Gastrocnemius medialis (tissue), 4 donors: ENCODE measurements around the gene NGEF. TPM values are rescaled to one million over a fixed set of nuclear protein-coding genes. Genes with fewer than 3 reads are reported as not detected.

Source experiments
- ATAC-seq, 2 donors: fragments of 150-250 bp; one replicate each; pipeline ENCODE4 v1.9.1; 2016
- DNase-seq, 2 donors: peaks; one replicate each; pipeline ENCODE4 v3.0.0-alpha.2; 2019
- H3K27ac ChIP-seq, 4 donors: fragments of 200-600 bp; sonication (generic); 1 replicate in 1 of 4; 2 replicates in 3 of 4; pipeline ENCODE4 v1.5.1; 2016 to 2018; ENCODE audit warnings: mild to moderate bottlenecking in 2 of 4, moderate library complexity in 1 of 4
- H3K27me3 ChIP-seq, 3 donors: fragments of 200-600 bp; sonication (generic) in 2 of 3; 1 replicate in 1 of 3; 2 replicates in 2 of 3; pipeline versions ENCODE4 v1.5.1 to v1.6.0; 2016 to 2019; ENCODE audit warnings: mild to moderate bottlenecking in 1 of 3, moderate library complexity in 1 of 3
- H3K36me3 ChIP-seq, 2 donors: fragments of 200-600 bp; sonication (generic) in 1 of 2; one replicate each; pipeline ENCODE4 v1.5.1; 2017 to 2018
- H3K4me1 ChIP-seq, 2 donors: fragments of 200-600 bp; sonication (generic) in 1 of 2; one replicate each; pipeline ENCODE4 v1.5.1; 2016 to 2017; ENCODE audit warnings: mild to moderate bottlenecking in 2 of 2
- H3K4me3 ChIP-seq, 4 donors: fragments of 200-600 bp; sonication (generic) in 3 of 4; 1 replicate in 1 of 4; 2 replicates in 3 of 4; pipeline ENCODE4 v1.5.1; 2016 to 2019; ENCODE audit warnings: mild to moderate bottlenecking in 2 of 4
- H3K9me3 ChIP-seq, 3 donors: fragments of 200-600 bp; sonication (generic) in 2 of 3; 1 replicate in 1 of 3; 2 replicates in 2 of 3; pipeline ENCODE4 v1.5.1; 2016 to 2019
- CTCF ChIP-seq, 5 experiments: fragments of 450-650 bp in 3 of 5; fragments of 200-600 bp in 2 of 5; sonication (generic) in 2 of 5; IDR thresholded peaks in 4 of 5; conservative IDR thresholded peaks in 1 of 5; 1 replicate in 4 of 5; 2 replicates in 1 of 5; pipeline ENCODE4 v1.5.1; 2016 to 2019; ENCODE audit warnings: antibody characterized with exemption in 5 of 5, mild to moderate bottlenecking in 3 of 5, moderate library complexity in 3 of 5
- POLR2A ChIP-seq, 2 donors: fragments of 450-650 bp; IDR thresholded peaks; one replicate each; pipeline ENCODE4 v1.6.1; 2017; ENCODE audit warnings: antibody characterized with exemption in 2 of 2, mild to moderate bottlenecking in 2 of 2, moderate library complexity in 2 of 2
- in situ Hi-C, 4 donors: fragments of 200-750 bp; cut with MboI; loops; one replicate each; pipeline versions ENCODE4 v1.15.0 to v1.8.0; 2017; ENCODE audit warnings: low sequenced_read_pairs in 4 of 4
- intact Hi-C: fragments of 100-400 bp; cut with DNase I; formaldehyde crosslinking; loops from one replicate; pipeline ENCODE4 v1.15.1; 2023; ENCODE audit warnings: low total_unique reads
- total RNA-seq, 4 donors: library from RNA; depleted of rRNA; stranded (reverse); fragments of >200 nt; gene quantifications; one replicate each; pipeline versions ENCODE4 v1.1.0 to v1.2.3, GENCODE V29; 2016

The NGEF gene
- total RNA-seq, 4 donors from 2014 or later, result 0.66 to 1.5 (median 0.84) TPM; not detected in 1

- no peaks in the 10 kb centered on the region for H3K4me1 ChIP-seq
- no peak for ATAC-seq
- H3K27ac ChIP-seq, result no peak overlapping the region
- in situ Hi-C loops (loop anchor here in 1 of 4 donors (25.0 kb wide), 1 partner anchor 253 kb away; no protein-coding TSS in a partner anchor), intact Hi-C loops (no loop called here)
- H3K4me3 ChIP-seq, result no peak overlapping the region
- H3K9me3 ChIP-seq, result no peaks in the 10 kb centered on the region
- no peak for TF ChIP-seq POLR2A (IDR thresholded peaks at IDR 0.05)
- TF ChIP-seq CTCF (IDR thresholded peaks at IDR 0.05 in 4 of 5, conservative IDR thresholded peaks at IDR 0.05 in 1 of 5), result no peak
- no peaks in the 10 kb centered on the region for H3K27me3 ChIP-seq
- H3K36me3 ChIP-seq, result peaks cover 0 to 6% of the 10 kb centered on the region in 2 donors
- no peak for DNase-seq
Observed at GRCh38 chr2:232865165-232865564, 147.9 kb downstream of the NGEF start.

GRCh38 chr2:232863996-232864395, 149.1 kb downstream of the NGEF start:
- in situ Hi-C loops, result loop anchor here in 1 of 4 donors (25.0 kb wide), 1 partner anchor 252 kb away; no protein-coding TSS in a partner anchor

GRCh38 chr2:232861353-232861752, 151.7 kb downstream of the NGEF start:
- ATAC-seq (no peak), DNase-seq (no peak)

More at GRCh38 chr2:232863996-232864395, 149.1 kb downstream of the NGEF start:
- H3K27me3 ChIP-seq, result no peaks in the 10 kb centered on the region
- no peak overlapping the region for H3K27ac ChIP-seq
- H3K9me3 ChIP-seq, result no peaks in the 10 kb centered on the region
- TF ChIP-seq POLR2A (IDR thresholded peaks at IDR 0.05) (no peak), CTCF (IDR thresholded peaks at IDR 0.05 in 4 of 5, conservative IDR thresholded peaks at IDR 0.05 in 1 of 5) (no peak)
- no peak overlapping the region for H3K4me3 ChIP-seq
- peaks cover 0 to 3% of the 10 kb centered on the region in 2 donors for H3K4me1 ChIP-seq
- intact Hi-C loops, result no loop called here
- DNase-seq, result no peak
- no peak for ATAC-seq
- H3K36me3 ChIP-seq, result peaks cover 0 to 9% of the 10 kb centered on the region in 2 donors

GRCh38 chr2:232860593-232861241, 152.3 kb downstream of the NGEF start:
- Histone ChIP-seq H3K27me3 (no peaks in the 10 kb centered on the region), H3K4me3 (no peak overlapping the region), H3K9me3 (no peaks in the 10 kb centered on the region), H3K36me3 (peaks cover 0 to 30% of the 10 kb centered on the region in 2 donors), H3K27ac (no peak overlapping the region), H3K4me1 (peaks cover 4 to 23% of the 10 kb centered on the region in 2 donors)
- intact Hi-C loops, result no loop called here
- DNase-seq (no peak), ATAC-seq (no peak)
- TF ChIP-seq POLR2A (IDR thresholded peaks at IDR 0.05) (no peak), CTCF (IDR thresholded peaks at IDR 0.05 in 4 of 5, conservative IDR thresholded peaks at IDR 0.05 in 1 of 5) (no peak)
- in situ Hi-C loops, result loop anchor here in 1 of 4 donors (25.0 kb wide), 1 partner anchor 248 kb away; no protein-coding TSS in a partner anchor

More at GRCh38 chr2:232861353-232861752, 151.7 kb downstream of the NGEF start:
- Histone ChIP-seq H3K27ac (no peak overlapping the region), H3K27me3 (no peaks in the 10 kb centered on the region), H3K9me3 (no peaks in the 10 kb centered on the region), H3K4me1 (peaks cover 4 to 17% of the 10 kb centered on the region in 2 donors), H3K36me3 (peaks cover 0 to 30% of the 10 kb centered on the region in 2 donors), H3K4me3 (no peak overlapping the region)
- intact Hi-C loops (no loop called here), in situ Hi-C loops (loop anchor here in 1 of 4 donors (25.0 kb wide), 1 partner anchor 249 kb away; no protein-coding TSS in a partner anchor)
- no peak for TF ChIP-seq POLR2A (IDR thresholded peaks at IDR 0.05)
- no peak for TF ChIP-seq CTCF (IDR thresholded peaks at IDR 0.05 in 4 of 5, conservative IDR thresholded peaks at IDR 0.05 in 1 of 5)
